CD4-positive, alpha-beta T cell treated with Interleukin-2 at 100 ng/mL for 4 hours (primary cell): ENCODE data around the gene MS4A15.
"Not testable (repeated sequence)": the region's sequence is repeated elsewhere in the genome, so short reads cannot be mapped to it uniquely, and the experiment has no call there.

Experiments
- DNase-seq: peaks from one replicate; pipeline ENCODE4 v3.0.0-alpha.2; 2020; ENCODE audit warnings: low spot score

MS4A15 gene

DNA sequence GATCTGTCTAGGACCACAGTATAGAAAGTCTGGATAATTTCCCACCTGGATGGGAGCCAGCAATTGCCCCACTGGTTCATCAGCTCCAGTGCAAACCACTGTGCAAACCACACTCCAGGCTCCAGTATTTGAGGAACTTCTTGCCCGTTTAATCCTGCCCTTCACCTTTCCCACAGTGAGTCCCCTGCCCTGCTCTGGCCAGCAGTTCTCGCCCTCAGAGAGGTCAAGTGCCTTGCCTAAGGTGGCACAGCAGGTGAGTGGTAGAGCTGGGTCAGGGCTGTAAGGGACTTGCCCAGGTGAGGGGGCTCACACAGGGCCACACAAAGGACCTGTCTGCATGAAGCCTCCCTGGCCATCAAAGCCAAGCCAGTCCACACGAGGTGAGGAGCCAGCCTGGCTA, 52.6 kb downstream of the MS4A15 start:
- DNase-seq, result no peak

DNA sequence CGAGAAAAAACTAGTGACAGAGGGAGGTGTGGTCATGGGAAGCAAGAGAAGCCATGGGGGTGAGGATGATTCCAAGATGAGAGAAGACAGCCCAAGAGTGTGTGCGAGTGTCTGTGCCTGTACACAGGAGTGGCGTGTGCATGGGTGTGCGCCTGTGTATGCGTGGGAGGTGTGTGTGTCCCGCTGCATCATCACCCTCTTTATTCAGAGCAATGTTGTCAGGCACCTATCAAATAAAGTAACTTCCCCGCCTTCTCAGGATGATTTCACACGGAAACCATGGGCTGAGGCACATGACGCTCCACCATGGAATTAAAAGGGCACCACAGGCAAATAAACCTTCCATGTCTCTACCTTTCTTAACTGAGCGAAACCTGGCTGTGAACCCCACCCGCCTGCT, 53.0 kb downstream of the MS4A15 start:
- DNase-seq, result no peak

DNA sequence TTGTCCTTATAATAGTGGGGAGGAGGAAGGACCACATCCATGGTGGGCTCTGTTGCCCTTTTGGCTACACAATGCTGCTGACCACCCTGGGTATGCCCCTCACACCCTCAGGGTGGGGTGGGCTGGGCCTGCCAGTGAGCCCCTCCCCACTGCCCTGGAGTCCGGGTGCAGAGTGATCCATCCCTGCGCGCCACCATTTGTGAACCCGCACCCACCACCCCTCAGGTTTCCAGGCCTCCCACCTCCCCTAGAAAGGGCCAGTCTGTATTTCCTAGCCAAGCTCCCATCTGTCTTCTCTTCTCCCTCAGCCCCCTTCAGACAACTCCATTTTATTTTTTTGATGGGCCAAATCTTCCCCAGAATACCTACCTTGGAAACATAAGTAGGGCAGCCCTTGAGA, 53.5 kb downstream of the MS4A15 start:
- DNase-seq, result no peak

DNA sequence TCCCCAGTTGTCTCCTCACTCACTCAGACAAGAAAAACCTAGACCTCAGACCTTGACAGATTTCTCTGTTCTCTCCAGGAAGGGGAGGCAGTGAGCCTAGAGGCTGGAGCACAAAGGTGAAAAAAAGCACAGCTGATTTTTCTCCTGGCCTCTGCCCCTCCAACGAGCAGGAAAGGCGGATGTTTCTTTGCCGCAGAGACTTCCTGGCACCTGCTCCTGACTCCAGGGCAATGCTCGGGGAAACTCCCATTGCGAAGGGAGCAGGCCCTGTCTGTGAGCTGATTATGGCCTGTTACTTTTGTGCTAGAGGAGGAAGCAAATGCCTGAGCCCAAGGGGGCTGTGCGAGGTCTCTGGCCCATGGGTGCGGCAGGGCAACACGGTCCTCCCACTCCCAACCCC, 53.9 kb downstream of the MS4A15 start:
- DNase-seq, result no peak

DNA sequence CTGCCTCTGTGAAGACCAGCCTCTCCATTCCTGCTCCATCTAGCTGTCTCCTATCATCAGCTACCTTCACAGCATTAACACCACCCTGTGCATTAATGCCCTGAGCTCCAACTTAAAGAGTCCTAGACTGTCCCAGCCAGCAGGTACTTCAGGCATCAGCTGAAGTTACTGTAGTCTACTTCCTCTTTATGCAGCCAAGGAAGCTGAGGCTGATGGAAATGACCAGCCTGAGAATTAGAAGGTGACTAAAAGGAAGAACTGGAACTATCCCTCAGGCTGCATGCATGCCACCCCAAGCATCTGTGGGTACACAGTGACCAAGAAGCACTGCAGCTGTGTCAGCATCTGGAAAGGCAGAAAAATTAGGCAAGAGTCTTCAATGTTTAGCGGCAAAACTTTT, 56.7 kb downstream of the MS4A15 start:
- no peak for DNase-seq

DNA sequence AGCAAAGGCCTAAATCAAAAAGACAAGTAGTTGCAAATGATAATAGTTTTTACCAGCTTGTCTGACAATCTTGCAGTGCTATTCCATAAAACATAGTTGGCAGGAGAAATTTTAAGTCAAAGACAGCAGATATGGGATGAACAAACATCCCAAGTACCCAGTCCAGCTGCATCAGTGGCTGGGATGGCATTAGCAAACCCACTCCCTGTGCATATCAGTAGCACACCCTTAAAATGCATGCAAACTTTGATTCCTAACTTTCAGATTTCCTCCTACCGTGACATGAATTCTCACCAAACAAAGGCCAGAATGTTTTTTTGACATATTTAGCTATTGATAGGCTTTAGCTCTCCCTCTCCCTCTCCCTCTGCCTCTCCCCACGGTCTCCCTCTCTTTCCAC, 57.4 kb downstream of the MS4A15 start:
- no peak for DNase-seq

DNA sequence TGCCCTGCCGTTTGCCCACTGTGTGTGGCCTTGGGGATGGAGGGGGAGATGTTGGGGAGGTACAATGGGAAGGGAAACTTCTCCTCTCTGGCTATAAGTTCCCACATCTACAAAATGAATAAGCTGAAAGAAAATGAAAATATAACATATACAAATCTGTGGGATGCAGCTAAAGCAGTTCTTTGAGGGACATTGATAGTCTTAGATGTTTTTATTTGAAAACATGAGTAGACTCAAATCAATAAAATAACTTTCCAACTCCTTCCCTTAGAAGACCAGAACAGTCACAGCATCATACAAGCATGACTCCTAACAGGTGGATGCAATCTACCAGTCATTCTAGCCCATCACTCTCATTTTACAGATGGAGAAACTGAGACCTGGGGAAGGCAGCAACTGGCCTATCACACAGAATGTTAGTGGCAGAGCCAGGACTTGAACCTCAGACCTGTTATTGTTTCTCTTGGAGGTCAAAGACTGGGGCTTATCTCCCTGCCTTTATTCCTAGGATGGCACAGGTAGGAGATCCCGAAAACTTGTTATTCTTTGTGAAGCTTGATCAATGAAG, 60.0 kb downstream of the MS4A15 start:
- no peak for DNase-seq

DNA sequence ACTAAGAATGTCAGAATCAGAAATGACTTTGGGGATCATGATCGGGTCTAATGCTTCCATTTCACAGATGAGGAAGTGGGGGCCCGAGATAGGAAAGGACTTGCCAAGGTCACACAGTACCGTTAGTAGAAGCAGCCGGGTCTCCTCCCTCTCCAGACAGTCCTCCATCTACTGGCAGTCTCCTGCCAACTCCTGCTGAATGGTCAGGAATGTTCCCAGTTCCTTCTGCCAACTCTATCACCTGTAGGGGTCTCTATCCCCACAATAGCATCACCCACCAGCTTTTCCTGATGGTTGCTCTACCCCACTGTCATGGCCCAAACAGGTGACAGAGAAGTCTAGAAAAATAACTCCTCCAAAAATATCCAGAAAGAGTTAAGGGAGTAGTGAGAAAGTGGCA, 61.4 kb downstream of the MS4A15 start:
- DNase-seq, result no peak

DNA sequence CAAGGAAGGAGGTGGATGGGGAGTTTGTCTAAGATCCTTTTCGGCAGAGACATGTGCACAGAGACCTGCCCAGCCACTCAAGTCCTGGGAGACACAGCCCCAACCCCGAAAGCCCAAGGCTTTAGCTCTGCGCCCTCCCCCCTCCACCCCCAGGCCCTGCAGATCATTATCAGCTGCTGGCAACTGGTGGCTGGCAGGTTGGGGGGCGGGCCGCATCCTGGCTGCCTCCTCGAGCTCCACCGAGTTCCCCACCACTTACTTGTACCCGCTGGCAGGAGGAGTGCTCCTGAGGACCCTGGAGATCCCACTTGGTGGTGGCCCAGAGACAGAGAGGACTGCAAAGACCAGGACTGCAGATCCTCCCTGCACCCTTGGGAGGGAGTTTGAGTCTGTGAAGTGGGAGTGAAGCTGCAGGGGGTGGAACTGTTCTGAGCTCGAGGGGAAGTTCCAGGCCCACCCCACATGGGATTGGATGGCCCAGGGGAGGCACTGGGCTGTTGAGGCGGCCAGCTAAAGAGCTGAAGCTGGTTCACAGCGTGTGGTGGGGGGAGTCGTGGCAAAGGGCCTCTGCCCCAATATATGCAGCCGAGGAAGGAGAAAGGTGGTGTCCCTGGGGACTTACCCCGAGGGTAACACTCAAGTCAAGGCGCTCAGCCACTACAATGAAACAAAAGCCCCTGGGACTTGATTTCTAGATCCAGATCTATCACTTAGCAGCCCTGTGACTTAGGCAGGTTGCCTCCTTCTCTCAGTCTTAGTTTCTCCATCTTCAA, 65.3 kb downstream of the MS4A15 start:
- DNase-seq, result no peak

DNA sequence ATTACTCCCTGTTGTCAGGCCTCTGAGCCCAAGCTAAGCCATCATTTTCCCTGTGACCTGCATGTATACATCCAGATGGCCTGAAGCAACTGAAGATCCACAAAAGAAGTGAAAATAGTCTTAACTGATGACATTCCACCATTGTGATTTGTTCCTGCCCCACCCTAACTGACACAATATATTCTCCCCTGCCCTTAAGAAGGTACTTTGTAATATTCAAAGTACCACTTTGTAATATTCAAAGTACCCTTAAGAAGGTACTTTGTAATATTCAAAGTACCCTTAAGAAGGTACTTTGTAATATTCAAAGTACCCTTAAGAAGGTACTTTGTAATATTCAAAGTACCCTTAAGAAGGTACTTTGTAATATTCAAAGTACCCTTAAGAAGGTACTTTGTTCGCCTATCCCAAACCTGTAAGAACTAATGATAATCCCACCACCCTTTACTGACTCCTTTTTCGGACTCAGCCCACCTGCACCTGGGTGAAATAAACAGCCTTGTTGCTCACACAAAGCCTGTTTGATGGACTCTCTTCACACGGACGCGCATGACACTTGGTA, 67.2 kb downstream of the MS4A15 start:
- not testable (repeated sequence) for DNase-seq

DNA sequence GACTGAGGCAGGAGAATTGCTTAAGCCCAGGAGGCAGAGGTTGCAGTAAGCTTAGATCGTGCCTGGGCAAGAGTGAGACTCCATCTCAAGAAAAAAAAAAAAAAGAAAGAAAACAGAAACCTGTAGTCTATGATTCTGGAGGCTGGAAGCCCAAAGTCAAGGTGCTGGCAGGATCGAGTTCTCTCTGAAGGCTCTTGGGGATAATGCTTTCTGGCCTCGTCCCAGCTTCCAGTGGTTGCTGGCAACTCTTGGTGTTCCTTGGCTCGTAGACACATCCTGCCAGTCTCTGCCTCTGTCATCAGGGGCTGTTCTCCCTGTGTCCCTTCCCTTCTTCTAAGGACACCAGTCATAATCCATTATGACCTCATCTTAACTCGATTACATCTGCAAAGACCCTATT, 68.5 kb downstream of the MS4A15 start:
- no peak for DNase-seq

DNA sequence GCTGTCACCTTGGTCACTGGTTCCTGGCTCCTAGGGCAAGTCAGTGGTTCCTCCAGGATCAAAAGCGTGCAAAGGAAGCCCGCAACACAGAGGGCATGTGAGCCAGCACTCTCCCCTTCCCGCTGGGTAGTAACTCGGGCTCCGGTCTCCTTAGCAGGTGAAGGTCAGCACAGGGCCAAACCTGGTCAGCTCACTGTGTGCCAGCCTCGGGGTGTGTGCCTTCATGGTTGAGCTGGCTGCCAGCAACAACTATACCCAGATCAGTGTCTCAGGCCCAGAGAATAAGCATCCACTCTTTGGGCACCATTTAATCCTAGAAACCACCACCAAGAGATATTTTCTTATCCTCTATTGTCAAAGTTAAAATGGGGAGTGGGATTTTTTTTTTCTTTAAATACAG, 69.1 kb downstream of the MS4A15 start:
- DNase-seq, result no peak
